Testis (tissue), 3 donors: ENCODE measurements around the gene MEG3. TPM values are rescaled to one million over a fixed set of nuclear protein-coding genes. Genes with fewer than 3 reads are reported as not detected.
A peak's percentile ranks its signal among the peaks of the same experiment; 100 is the strongest.

Experiments used
- DNase-seq: peaks from one replicate; pipeline ENCODE4 v3.0.0-alpha.2; 2019
- H3K27ac ChIP-seq, 2 donors: fragments of 200-600 bp; sonication (generic); one replicate each; pipeline ENCODE4 v1.5.1; 2019
- H3K27me3 ChIP-seq: fragments of 200-600 bp; sonication (generic); one replicate; pipeline ENCODE4 v1.5.1; 2019
- H3K36me3 ChIP-seq: fragments of 200-600 bp; sonication (generic); one replicate; pipeline ENCODE4 v1.5.1; 2017; ENCODE audit warnings: low read depth; ENCODE audit errors: missing control alignments
- H3K4me1 ChIP-seq: fragments of 200-600 bp; sonication (generic); one replicate; pipeline ENCODE4 v1.5.1; 2019
- H3K4me3 ChIP-seq, 2 donors: fragments of 200-600 bp; sonication (generic); one replicate each; pipeline ENCODE4 v1.5.1; 2017 to 2019
- H3K9me3 ChIP-seq: fragments of 200-600 bp; sonication (generic); one replicate; pipeline ENCODE4 v1.5.1; 2017
- CTCF ChIP-seq, 3 experiments: fragments of 450-650 bp in 2 of 3; fragments of 200-600 bp in 1 of 3; sonication (generic) in 1 of 3; IDR thresholded peaks; one replicate each; pipeline ENCODE4 v1.5.1; 2016 to 2019; ENCODE audit warnings: antibody characterized with exemption in 3 of 3, mild to moderate bottlenecking in 2 of 3, moderate library complexity in 1 of 3
- POLR2A ChIP-seq: fragments of 450-650 bp; IDR thresholded peaks from one replicate; pipeline ENCODE4 v1.6.1; 2017; ENCODE audit warnings: antibody characterized with exemption, mild to moderate bottlenecking, moderate library complexity
- WGBS, 2 donors: methylation state at CpG; one replicate each; pipeline ENCODE4 v1.1.5; 2018; 5-methylcytosine and 5-hydroxymethylcytosine counted together
- intact Hi-C: fragments of 100-400 bp; cut with DNase I; formaldehyde crosslinking; loops from one replicate; pipeline ENCODE4 v1.15.1; 2023; ENCODE audit warnings: low total_unique reads
- polyA plus RNA-seq: library from polyadenylated mRNA; stranded (reverse); fragments of 350-450 nt; fragmentation: Illumina TruSeq; extraction: RNeasy Lipid Tissue Mini Kit (QIAGEN cat#74804); gene quantifications from one replicate; pipeline ENCODE4 v1.2.3, GENCODE V29; 2014; ENCODE audit warnings: low read depth, low replicate concordance; ENCODE audit not compliant: insufficient read depth
- total RNA-seq, 2 donors: library from RNA; depleted of rRNA; stranded (reverse); fragments of >200 nt; gene quantifications; one replicate each; pipeline ENCODE4 v1.2.3, GENCODE V29; 2016

MEG3 gene
- total and polyA plus RNA-seq, 3 donors from 2014 or later = 107 to 324 (median 228) TPM

GRCh38 chr14:100904307-100905087 lies 78.6 kb downstream of the MEG3 start:
- H3K36me3 ChIP-seq = no peaks in the 10 kb centered on the region
- DNase-seq = peak; percentile 25
- no peaks in the 10 kb centered on the region for H3K27me3 ChIP-seq
- no peaks in the 10 kb centered on the region for H3K9me3 ChIP-seq
- peak overlapping the region; percentile 9 to 30 for H3K4me3 ChIP-seq
- intact Hi-C loops = no loop called here
- WGBS, 2 donors = 10 to 15% methylated on average over 21 to 32 of the region's 45 CpGs
- no peak overlapping the region for H3K27ac ChIP-seq
- H3K4me1 ChIP-seq = peaks cover 17% of the 10 kb centered on the region
- no peak for TF ChIP-seq POLR2A
- TF ChIP-seq CTCF (IDR thresholded peaks at IDR 0.05) = no peak

GRCh38 chr14:100905166-100905565 lies 79.2 kb downstream of the MEG3 start:
- 41 to 45% methylated on average over 8 to 12 of the region's 12 CpGs for WGBS, 2 donors

GRCh38 chr14:100906420-100906819 lies 80.5 kb downstream of the MEG3 start:
- WGBS, 2 donors = 77 to 94% methylated on average over 3 to 6 of the region's 6 CpGs
- H3K4me1 ChIP-seq = peaks cover 3% of the 10 kb centered on the region
- intact Hi-C loops = no loop called here
- TF ChIP-seq POLR2A (no peak), CTCF (IDR thresholded peaks at IDR 0.05) (no peak)
- no peaks in the 10 kb centered on the region for H3K27me3 ChIP-seq
- H3K9me3 ChIP-seq = no peaks in the 10 kb centered on the region
- peak; percentile 13 for DNase-seq
- no peaks in the 10 kb centered on the region for H3K36me3 ChIP-seq
- H3K4me3 ChIP-seq = no peak overlapping the region
- H3K27ac ChIP-seq = no peak overlapping the region

More at GRCh38 chr14:100905166-100905565, 79.2 kb downstream of the MEG3 start:
- Histone ChIP-seq H3K9me3 (no peaks in the 10 kb centered on the region), H3K27me3 (no peaks in the 10 kb centered on the region), H3K4me3 (no peak overlapping the region), H3K27ac (no peak overlapping the region), H3K36me3 (no peaks in the 10 kb centered on the region), H3K4me1 (peaks cover 11% of the 10 kb centered on the region)
- intact Hi-C loops = no loop called here
- DNase-seq = peak; percentile 8
- TF ChIP-seq POLR2A (no peak), CTCF (IDR thresholded peaks at IDR 0.05) (no peak)

GRCh38 chr14:100907240-100907639 lies 81.3 kb downstream of the MEG3 start:
- Histone ChIP-seq H3K4me3 (no peak overlapping the region), H3K36me3 (no peaks in the 10 kb centered on the region), H3K9me3 (no peaks in the 10 kb centered on the region), H3K4me1 (peaks cover 3% of the 10 kb centered on the region), H3K27ac (no peak overlapping the region), H3K27me3 (no peaks in the 10 kb centered on the region)
- DNase-seq = no peak
- 90 to 93% methylated on average over 8 of the region's 8 CpGs for WGBS, 2 donors
- intact Hi-C loops = no loop called here
- no peak for TF ChIP-seq POLR2A
- TF ChIP-seq CTCF (IDR thresholded peaks at IDR 0.05) = no peak

GRCh38 chr14:100909439-100909838 lies 83.5 kb downstream of the MEG3 start:
- 87 to 88% methylated on average over 9 of the region's 9 CpGs for WGBS, 2 donors
- H3K27ac ChIP-seq = no peak overlapping the region

More at GRCh38 chr14:100909439-100909838, 83.5 kb downstream of the MEG3 start:
- DNase-seq = no peak
- intact Hi-C loops = no loop called here
- no peaks in the 10 kb centered on the region for H3K27me3 ChIP-seq
- H3K4me3 ChIP-seq = no peak overlapping the region
- no peak for TF ChIP-seq CTCF (IDR thresholded peaks at IDR 0.05)
- no peak for TF ChIP-seq POLR2A
- H3K9me3 ChIP-seq = no peaks in the 10 kb centered on the region
- H3K36me3 ChIP-seq = no peaks in the 10 kb centered on the region
- no peaks in the 10 kb centered on the region for H3K4me1 ChIP-seq
